Measurements from ENCODE around the gene BORCS5.

DNA sequence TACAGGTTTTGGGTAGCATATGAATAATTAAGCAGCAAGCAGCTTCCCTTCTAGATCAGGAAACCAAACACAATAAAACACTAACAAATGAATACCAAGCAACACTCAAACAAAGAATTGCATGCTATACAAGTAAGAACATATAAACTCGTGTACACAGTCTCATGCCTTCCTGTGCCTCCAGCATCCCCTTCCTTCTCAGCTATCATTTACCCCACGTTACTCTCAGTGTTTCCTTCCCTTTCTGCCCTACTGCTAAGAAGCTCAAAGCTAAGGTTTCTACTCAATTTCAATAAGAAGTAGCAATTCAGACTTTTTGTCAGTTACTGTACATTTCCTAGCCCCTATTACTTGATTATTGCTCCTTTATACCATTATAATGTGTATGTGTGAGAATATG lies 124.8 kb downstream of the BORCS5 start:
- TF ChIP-seq, protein P1, sequence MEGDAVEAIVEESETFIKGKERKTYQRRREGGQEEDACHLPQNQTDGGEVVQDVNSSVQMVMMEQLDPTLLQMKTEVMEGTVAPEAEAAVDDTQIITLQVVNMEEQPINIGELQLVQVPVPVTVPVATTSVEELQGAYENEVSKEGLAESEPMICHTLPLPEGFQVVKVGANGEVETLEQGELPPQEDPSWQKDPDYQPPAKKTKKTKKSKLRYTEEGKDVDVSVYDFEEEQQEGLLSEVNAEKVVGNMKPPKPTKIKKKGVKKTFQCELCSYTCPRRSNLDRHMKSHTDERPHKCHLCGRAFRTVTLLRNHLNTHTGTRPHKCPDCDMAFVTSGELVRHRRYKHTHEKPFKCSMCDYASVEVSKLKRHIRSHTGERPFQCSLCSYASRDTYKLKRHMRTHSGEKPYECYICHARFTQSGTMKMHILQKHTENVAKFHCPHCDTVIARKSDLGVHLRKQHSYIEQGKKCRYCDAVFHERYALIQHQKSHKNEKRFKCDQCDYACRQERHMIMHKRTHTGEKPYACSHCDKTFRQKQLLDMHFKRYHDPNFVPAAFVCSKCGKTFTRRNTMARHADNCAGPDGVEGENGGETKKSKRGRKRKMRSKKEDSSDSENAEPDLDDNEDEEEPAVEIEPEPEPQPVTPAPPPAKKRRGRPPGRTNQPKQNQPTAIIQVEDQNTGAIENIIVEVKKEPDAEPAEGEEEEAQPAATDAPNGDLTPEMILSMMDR (conservative IDR thresholded peaks at IDR 0.05 in 1 of 2, IDR thresholded peaks at IDR 0.05 in 1 of 2; ENCODE audit: low read depth in 1 of 2, low read length in 2 of 2), result no peak
- TF ChIP-seq EZH2 (IDR thresholded peaks at IDR 0.05; ENCODE audit: low read length, missing control alignments), result no peak

Data from fibroblast of lung (primary cell).